ENCODE data around the gene GTPBP1. TPM values are rescaled to one million over a fixed set of nuclear protein-coding genes. Genes with fewer than 3 reads are reported as not detected.

Gene GTPBP1
- total and polyA plus RNA-seq, 2 of the 13 experiments (the other 11 are each of a cell fraction or from before 2014, with no cell fraction given) = 22.3 to 27.0 TPM

- in situ Hi-C loops (cut with HindIII; ENCODE audit: extremely low pct_ligation_motif_present, low pct_unique_long_range_greater_than_20kb) (no loop called here), intact Hi-C loops (cut with micrococcal nuclease; ENCODE audit: unreplicated experiment) (loop anchor here (1.0 kb wide), 1 partner anchor 33 kb away; no protein-coding TSS in a partner anchor)
- Histone ChIP-seq H3K4me2 (ENCODE audit: low read depth, low read length) (no peak overlapping the region), H3K9ac (ENCODE audit: insufficient read depth, low read depth, low read length) (no peak overlapping the region), H3K9me3 (ENCODE audit: low read length) (no peaks in the 10 kb centered on the region), H3K36me3 (replicated peaks in 1 of 2; ENCODE audit: control insufficient read depth in 1 of 2, insufficient read depth in 2 of 2, low read length in 2 of 2) (peaks cover 26 to 52% of the 10 kb centered on the region in 2 experiments), H3K79me2 (ENCODE audit: insufficient read depth, low read length) (no peaks in the 10 kb centered on the region), H4K20me1 (ENCODE audit: insufficient read depth, low read length) (peaks cover 11% of the 10 kb centered on the region; the same call in 1 of the 2 replicates), H3K27me3 (ENCODE audit: control insufficient read depth in 1 of 2, insufficient read depth in 2 of 2, low read length in 2 of 2) (no peaks in the 10 kb centered on the region; a peak in 1 of 5 replicates), H3K4me1 (ENCODE audit: insufficient read depth, low read length) (peaks cover 22% of the 10 kb centered on the region), H3K4me3 (replicated peaks in 1 of 3; ENCODE audit: insufficient read depth in 1 of 3, low read depth in 2 of 3, low read length in 3 of 3) (no peak overlapping the region), H2AFZ (ENCODE audit: low read length) (no peak overlapping the region), H3K27ac (ENCODE audit: extremely low read length, insufficient read depth, low read length) (no peak overlapping the region)
- POLR2A ChIA-PET = interaction anchor here (0.8 to 3.4 kb wide), 5 partner anchors 13 to 33 kb away, joined by 3 to 22 read pairs (median 4); no protein-coding TSS in a partner anchor
- CTCF ChIA-PET (ENCODE audit: low intra/inter-chr PET ratio, low total read pairs) = interaction anchor here (1.2 to 2.4 kb wide), 2 partner anchors 33 to 135 kb away, joined by 3 to 9 read pairs; no protein-coding TSS in a partner anchor
- DNase-seq (ENCODE audit: low spot score) (peak; percentile 16), FAIRE-seq (peak; percentile 36), ATAC-seq (peak; percentile 68)
- TF ChIP-seq CAMTA2 (CRISPR knock-in tag; IDR thresholded peaks at IDR 0.05; ENCODE audit: borderline replicate concordance) = no peak
- peak; percentile 13; the same call in 1 of the 2 replicates for TF ChIP-seq SMC3 (IDR thresholded peaks at IDR 0.05; ENCODE audit: low read length)
- peak; percentile 37 for TF ChIP-seq AGO2 (optimal IDR thresholded peaks at IDR 0.05; ENCODE audit: low read depth, low read length)
- TF ChIP-seq POLR2A (IDR thresholded peaks at IDR 0.05; ENCODE audit: insufficient read depth in 1 of 2, low read depth in 2 of 2, low read length in 2 of 2) = peak in 1 of 2 experiments; percentile 24; a peak in 1 of 4 replicates
- TF ChIP-seq POLR2G (IDR thresholded peaks at IDR 0.05; ENCODE audit: low read depth, low read length) = peak; percentile 38; the same call in 1 of the 2 replicates
- TF ChIP-seq RBM22 (optimal IDR thresholded peaks at IDR 0.05; ENCODE audit: low read length) = peak; percentile 92
- no peak for TF ChIP-seq ZNF83 (CRISPR knock-in tag; IDR thresholded peaks at IDR 0.05; ENCODE audit: borderline replicate concordance)
- peak; percentile 76; the same call in 1 of the 2 replicates for TF ChIP-seq PAF1 (CRISPR knock-in tag; IDR thresholded peaks at IDR 0.05)
- TF ChIP-seq RAD21 (CRISPR knock-in tag; IDR thresholded peaks at IDR 0.05) = peak; percentile 47
- 0 out of 2 replicates have a peak, but pooled peaks have one; percentile 17 for TF ChIP-seq POLR2AphosphoS5 (IDR thresholded peaks at IDR 0.05; ENCODE audit: low read depth, low read length)
- TF ChIP-seq AKAP8 (CRISPR knock-in tag; IDR thresholded peaks at IDR 0.05) = peak; percentile 74; the same call in 1 of the 2 replicates
- TF ChIP-seq PATZ1 (CRISPR knock-in tag; IDR thresholded peaks at IDR 0.05) = 0 out of 2 replicates have a peak, but pooled peaks have one; percentile 17
- TF ChIP-seq CTCF (CRISPR knock-in tag; IDR thresholded peaks at IDR 0.05) = peak; percentile 82
- no peak for TF ChIP-seq ZNF468 (CRISPR knock-in tag; IDR thresholded peaks at IDR 0.05)
- peak; percentile 66 for TF ChIP-seq STAG1 (CRISPR knock-in tag; IDR thresholded peaks at IDR 0.05)
- 0 out of 2 replicates have a peak, but pooled peaks have one; percentile 44 for TF ChIP-seq ZSCAN31 (CRISPR knock-in tag; IDR thresholded peaks at IDR 0.05; ENCODE audit: low read depth)
- BruUV-seq (replicated peaks) = no TSS peak
- WGBS (ENCODE audit: low lambda C conversion rate) = 71% methylated on average over 4 of the region's 4 CpGs
These were observed 27.6 kb downstream of the GTPBP1 start for GRCh38 chr22:38733329-38733723.
